SU-DHL-6 (cell line): Measurements from ENCODE around the gene HSPA12A.

ENCODE experiments used
- H2AFZ ChIP-seq: fragments of 200-600 bp; sonication (generic); 2 replicates; pipeline ENCODE4 v1.6.1; 2014; ENCODE audit warnings: low read depth, mild to moderate bottlenecking, moderate library complexity, mixed read lengths, antibody characterized with exemption, low read length; ENCODE audit not compliant: severe bottlenecking
- H3F3A ChIP-seq: fragments of 200-600 bp; shearing (Covaris generic); 2 replicates; pipeline ENCODE4 v1.6.0; 2016; ENCODE audit warnings: antibody characterized with exemption, mild to moderate bottlenecking; ENCODE audit not compliant: insufficient read depth
- H3K27ac ChIP-seq: fragments of 200-600 bp; sonication (generic); 2 replicates; pipeline ENCODE4 v1.5.1; 2016; ENCODE audit warnings: low read depth, mild to moderate bottlenecking, low read length, moderate library complexity, mixed read lengths
- H3K27me3 ChIP-seq: fragments of 200-600 bp; sonication (generic), shearing (Covaris generic); 2 replicates; pipeline ENCODE4 v1.6.0; 2014; ENCODE audit warnings: mild to moderate bottlenecking, low read length
- H3K36me3 ChIP-seq: fragments of 200-600 bp; sonication (generic); 2 replicates; pipeline ENCODE4 v1.6.1; 2014; ENCODE audit warnings: mild to moderate bottlenecking, low read length, mixed read lengths
- H3K4me2 ChIP-seq: fragments of 300-600, 200-600 bp; shearing (Covaris generic), sonication (generic); 2 replicates; pipeline ENCODE4 v1.6.0; 2014; ENCODE audit warnings: low read length, low read depth, mild to moderate bottlenecking; ENCODE audit not compliant: poor library complexity, severe bottlenecking
- H3K4me3 ChIP-seq: fragments of 200-600 bp; sonication (generic); 2 replicates; pipeline ENCODE4 v1.5.1; 2014; ENCODE audit warnings: antibody characterized with exemption, low read length, mild to moderate bottlenecking, mixed read lengths; ENCODE audit not compliant: insufficient read depth, poor library complexity, severe bottlenecking
- H3K79me2 ChIP-seq: fragments of 200-600 bp; sonication (generic); 2 replicates; pipeline ENCODE4 v1.6.1; 2014; ENCODE audit warnings: mild to moderate bottlenecking, low read length, moderate library complexity; ENCODE audit not compliant: insufficient read depth
- H3K9ac ChIP-seq: fragments of 200-600 bp; sonication (generic); 2 replicates; pipeline ENCODE4 v1.7.0; 2014; ENCODE audit warnings: mild to moderate bottlenecking, low read length
- H3K9me2 ChIP-seq: fragments of 200-600 bp; sonication (generic); replicated peaks from 2 replicates; pipeline ENCODE4 v1.6.1; 2014; ENCODE audit warnings: low read length; ENCODE audit not compliant: insufficient read depth
- H3K9me3 ChIP-seq: fragments of 200-600 bp; sonication (generic); 2 replicates; pipeline ENCODE4 v1.6.1; 2014; ENCODE audit warnings: low read length, mixed read lengths; ENCODE audit not compliant: insufficient read depth
- H4K20me1 ChIP-seq: fragments of 200-600 bp; sonication (generic); 2 replicates; pipeline ENCODE4 v1.6.1; 2014; ENCODE audit warnings: low read depth, mild to moderate bottlenecking, antibody characterized with exemption, low read length, moderate library complexity, mixed read lengths
- EZH2phosphoT487 ChIP-seq: fragments of 200-600 bp; sonication (generic), shearing (Covaris generic); conservative IDR thresholded peaks from 2 replicates; pipeline ENCODE4 v1.6.1; 2018; ENCODE audit warnings: mild to moderate bottlenecking, antibody characterized with exemption, low read length, moderate library complexity, mixed read lengths
- TF ChIP-seq, protein P1 (sequence below): fragments of 200-600 bp; sonication (generic); IDR thresholded peaks from one replicate; pipeline ENCODE4 v1.5.1; 2017; ENCODE audit warnings: antibody characterized with exemption, mild to moderate bottlenecking, low read length, moderate library complexity; ENCODE audit not compliant: insufficient read depth, poor library complexity, severe bottlenecking

HSPA12A gene

DNA sequence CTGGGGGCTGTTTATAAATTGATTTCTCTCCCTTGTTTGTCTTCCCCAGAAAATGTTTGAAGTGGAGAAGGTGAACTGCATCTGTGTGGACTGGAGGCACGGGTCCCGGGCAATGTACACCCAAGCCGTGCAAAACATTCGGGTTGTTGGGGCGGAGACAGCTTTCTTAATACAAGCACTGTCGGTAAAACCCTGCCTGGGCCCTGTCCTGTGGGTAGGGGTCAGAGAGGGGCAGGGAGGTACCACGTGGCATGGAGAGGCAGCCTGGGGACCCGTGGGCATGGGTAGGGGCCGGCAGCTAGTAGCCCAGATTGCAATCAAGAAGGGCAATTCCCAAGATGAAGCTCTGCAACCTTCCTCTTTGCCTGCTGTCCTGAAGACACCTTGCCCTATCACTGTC, 115.6 kb downstream of the HSPA12A start:
- no peaks in the 10 kb centered on the region for H3F3A ChIP-seq
- H3K9ac ChIP-seq = no peak overlapping the region
- H3K27ac ChIP-seq = no peak overlapping the region
- no peaks in the 10 kb centered on the region for H4K20me1 ChIP-seq
- H2AFZ ChIP-seq = no peak overlapping the region
- TF ChIP-seq, protein P1, sequence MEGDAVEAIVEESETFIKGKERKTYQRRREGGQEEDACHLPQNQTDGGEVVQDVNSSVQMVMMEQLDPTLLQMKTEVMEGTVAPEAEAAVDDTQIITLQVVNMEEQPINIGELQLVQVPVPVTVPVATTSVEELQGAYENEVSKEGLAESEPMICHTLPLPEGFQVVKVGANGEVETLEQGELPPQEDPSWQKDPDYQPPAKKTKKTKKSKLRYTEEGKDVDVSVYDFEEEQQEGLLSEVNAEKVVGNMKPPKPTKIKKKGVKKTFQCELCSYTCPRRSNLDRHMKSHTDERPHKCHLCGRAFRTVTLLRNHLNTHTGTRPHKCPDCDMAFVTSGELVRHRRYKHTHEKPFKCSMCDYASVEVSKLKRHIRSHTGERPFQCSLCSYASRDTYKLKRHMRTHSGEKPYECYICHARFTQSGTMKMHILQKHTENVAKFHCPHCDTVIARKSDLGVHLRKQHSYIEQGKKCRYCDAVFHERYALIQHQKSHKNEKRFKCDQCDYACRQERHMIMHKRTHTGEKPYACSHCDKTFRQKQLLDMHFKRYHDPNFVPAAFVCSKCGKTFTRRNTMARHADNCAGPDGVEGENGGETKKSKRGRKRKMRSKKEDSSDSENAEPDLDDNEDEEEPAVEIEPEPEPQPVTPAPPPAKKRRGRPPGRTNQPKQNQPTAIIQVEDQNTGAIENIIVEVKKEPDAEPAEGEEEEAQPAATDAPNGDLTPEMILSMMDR = no peak
- TF ChIP-seq EZH2phosphoT487 = no peak
- no peaks in the 10 kb centered on the region for H3K36me3 ChIP-seq
- no peaks in the 10 kb centered on the region for H3K79me2 ChIP-seq
- no peaks in the 10 kb centered on the region for H3K27me3 ChIP-seq
- H3K4me3 ChIP-seq = no peak overlapping the region
- H3K4me2 ChIP-seq = no peak overlapping the region
- no peaks in the 10 kb centered on the region for H3K9me2 ChIP-seq
- H3K9me3 ChIP-seq = no peaks in the 10 kb centered on the region

DNA sequence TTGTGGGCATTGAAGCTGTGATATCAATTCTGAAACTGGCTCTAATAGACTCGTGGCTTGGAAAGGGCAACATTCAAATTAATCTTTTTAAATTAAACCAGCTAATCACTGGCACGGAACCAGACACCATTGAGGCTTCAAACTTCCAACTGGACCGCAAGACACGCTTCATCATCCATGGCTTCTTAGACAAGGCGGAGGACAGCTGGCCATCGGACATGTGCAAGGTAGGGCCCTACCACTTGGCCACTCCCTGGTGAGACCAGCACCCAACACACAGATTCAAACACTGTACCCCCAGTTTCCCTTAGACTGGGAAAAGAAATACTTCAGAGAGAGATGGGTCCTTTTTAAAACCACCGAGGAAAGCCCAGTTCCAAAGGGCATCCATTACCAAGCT, 116.5 kb downstream of the HSPA12A start:
- Histone ChIP-seq H4K20me1 (no peaks in the 10 kb centered on the region), H3K4me3 (no peak overlapping the region), H3K4me2 (no peak overlapping the region), H3K79me2 (no peaks in the 10 kb centered on the region), H3F3A (no peaks in the 10 kb centered on the region), H3K27me3 (no peaks in the 10 kb centered on the region), H3K9ac (no peak overlapping the region), H3K9me3 (no peaks in the 10 kb centered on the region), H3K36me3 (no peaks in the 10 kb centered on the region), H3K27ac (no peak overlapping the region), H3K9me2 (no peaks in the 10 kb centered on the region), H2AFZ (no peak overlapping the region)
- TF ChIP-seq EZH2phosphoT487 = no peak
- TF ChIP-seq, protein P1 = no peak

DNA sequence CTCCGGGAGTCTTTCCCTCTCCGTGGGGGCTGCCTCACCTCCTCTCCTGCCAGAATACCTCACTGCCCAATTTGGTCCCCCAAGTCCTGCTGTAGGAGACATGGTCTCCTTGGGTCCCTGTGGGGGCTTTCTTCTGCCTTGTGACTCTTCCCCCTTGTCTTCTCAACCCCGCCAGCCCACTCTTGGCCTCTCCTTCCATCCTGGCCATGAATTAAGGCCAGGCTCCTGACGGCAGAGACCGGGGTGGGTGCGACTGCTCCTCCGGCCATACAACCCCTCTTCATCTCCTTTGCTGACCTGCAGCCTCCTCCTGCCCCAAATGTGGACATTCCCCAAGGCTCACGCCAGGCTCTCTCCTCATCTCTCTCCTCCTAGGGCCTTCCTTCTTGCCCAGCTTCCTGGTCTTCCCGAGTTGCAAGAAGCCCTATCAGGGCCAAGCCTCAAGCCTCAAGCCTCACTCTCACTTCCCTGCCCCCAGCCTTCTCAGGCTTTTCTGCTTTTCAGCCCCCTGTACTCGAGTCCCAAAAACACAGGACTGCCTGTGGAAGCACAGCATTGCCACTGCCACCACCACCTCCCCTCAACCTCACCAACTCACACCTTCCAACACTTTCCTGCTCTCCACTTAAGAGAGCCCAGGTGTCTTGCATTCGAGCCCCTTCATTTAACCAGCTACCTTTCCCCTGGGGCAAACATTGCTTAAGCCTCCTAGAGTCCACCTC, 120.3 kb downstream of the HSPA12A start:
- Histone ChIP-seq H3K27me3 (no peaks in the 10 kb centered on the region), H3K9ac (no peak overlapping the region), H3K9me2 (no peaks in the 10 kb centered on the region), H3K4me3 (no peak overlapping the region), H3K9me3 (no peaks in the 10 kb centered on the region), H3K27ac (no peak overlapping the region), H2AFZ (no peak overlapping the region), H4K20me1 (no peaks in the 10 kb centered on the region), H3K79me2 (no peaks in the 10 kb centered on the region), H3K36me3 (no peaks in the 10 kb centered on the region), H3F3A (no peaks in the 10 kb centered on the region), H3K4me2 (no peak overlapping the region)
- TF ChIP-seq, protein P1 = no peak
- no peak for TF ChIP-seq EZH2phosphoT487
